NCI-H345 treated with DMSO at 0.1 percent for 48 hours (cell line): ENCODE results near the gene LYL1.

Experiments used
- DNase-seq: peaks from one replicate; lab custom pipeline; 2025; ENCODE audit not compliant: unreplicated experiment; lab: John Stamatoyannopoulos, UW

The LYL1 gene

DNA sequence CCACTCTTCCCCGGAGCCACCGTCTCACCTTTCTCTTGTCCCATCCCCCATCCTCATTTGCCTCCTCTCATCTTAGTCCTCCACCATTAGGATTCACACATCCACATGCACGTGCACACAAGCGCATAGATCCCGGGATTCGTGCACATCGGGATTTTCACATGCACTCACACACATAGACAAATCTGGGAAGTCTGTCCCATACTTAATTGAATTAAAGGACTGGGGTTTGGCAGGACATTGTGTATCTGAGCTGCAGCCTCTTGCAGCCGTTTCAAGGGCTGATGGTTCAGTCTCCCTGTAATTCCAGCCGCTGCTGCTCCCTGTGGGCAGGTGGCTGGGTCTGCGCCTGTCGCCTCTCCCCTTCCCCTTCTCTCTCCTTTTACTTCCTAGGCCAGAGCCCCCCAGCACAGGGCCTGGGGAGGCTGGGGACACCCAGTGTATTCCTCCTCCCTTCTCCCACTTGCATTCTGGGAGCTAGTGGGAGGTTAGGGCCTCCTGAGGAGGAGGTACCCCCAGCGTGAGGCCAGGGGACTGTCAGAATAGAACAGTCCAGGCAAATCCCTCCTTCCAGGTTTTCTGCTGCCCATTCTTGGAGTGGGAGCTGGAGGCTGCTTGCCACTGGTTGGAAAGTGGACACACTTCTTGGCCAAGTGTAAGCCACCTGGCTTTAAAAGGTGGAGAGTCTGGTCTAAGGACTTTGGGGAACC, 43.6 kb downstream of the LYL1 start:
- DNase-seq: no peak

DNA sequence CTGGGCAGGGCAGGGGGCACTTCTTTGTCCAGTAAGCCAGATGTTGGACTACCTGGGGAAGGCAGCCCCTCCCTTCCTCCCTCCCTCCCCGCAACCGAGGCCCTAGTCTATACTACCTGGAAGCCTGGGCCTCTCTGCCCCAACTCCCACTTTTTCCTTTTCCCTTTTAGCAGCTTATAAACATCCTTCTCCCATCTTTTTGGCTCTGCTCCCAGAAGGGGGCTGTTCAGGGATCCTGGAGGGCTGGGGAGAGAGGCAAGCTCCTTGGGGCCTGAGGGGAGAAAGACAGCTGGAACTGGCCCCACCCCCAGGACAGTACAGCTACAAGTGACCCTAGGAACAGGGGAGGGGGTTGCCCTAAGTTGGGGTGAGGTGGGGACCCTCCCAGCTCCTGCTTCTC, 44.9 kb downstream of the LYL1 start:
- DNase-seq: no peak

DNA sequence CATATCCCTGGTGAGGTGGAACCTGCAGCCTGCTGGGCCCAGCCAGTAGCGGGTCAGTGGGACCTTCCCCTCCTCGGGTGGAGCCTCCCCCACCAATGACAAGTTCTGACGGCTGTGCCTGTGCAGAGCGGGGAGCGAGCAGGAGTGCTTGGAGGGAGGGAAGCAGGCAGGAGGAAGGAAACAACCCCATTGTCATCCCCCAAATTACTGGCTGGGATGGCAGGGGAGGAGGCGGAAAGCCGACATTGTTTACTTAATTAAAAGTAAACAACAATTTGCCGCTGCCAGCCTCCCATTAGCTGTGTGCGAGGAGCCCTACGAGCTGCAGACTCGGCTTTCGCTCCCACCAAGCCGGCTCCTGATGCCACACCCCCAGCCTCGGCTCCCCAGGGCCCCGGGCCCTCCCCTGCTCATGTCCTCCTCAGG, 45.5 kb downstream of the LYL1 start:
- DNase-seq: no peak

DNA sequence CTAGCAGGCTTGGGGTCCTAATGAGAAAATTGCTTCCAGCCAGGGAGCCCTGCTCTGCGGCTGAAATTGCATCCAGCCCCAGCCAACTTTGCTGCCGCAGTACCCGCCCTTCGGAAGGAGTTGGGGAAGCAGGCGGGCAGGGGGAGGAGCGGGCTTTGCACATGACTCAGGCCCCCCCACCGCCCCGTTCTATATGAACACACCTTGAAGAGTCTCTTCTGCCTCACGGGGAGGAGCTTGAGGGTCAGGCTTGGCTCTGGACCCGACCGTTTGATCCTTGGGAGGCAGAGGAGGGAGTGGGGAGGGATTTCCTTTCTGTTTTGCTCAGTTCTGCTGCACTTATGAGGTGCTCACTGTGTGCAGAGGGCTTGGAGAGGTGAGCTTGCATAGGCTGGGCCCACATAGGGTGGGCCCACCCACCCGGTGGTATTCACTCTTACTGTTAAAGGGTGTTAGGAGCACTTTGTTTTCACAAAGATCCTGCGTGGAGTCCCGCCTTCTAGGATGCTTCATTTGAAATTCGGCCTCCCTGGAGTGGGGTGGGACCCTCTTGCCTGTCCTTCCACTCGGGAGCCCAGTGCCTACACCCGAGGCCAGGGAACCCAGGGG, 46.5 kb downstream of the LYL1 start:
- no peak for DNase-seq

DNA sequence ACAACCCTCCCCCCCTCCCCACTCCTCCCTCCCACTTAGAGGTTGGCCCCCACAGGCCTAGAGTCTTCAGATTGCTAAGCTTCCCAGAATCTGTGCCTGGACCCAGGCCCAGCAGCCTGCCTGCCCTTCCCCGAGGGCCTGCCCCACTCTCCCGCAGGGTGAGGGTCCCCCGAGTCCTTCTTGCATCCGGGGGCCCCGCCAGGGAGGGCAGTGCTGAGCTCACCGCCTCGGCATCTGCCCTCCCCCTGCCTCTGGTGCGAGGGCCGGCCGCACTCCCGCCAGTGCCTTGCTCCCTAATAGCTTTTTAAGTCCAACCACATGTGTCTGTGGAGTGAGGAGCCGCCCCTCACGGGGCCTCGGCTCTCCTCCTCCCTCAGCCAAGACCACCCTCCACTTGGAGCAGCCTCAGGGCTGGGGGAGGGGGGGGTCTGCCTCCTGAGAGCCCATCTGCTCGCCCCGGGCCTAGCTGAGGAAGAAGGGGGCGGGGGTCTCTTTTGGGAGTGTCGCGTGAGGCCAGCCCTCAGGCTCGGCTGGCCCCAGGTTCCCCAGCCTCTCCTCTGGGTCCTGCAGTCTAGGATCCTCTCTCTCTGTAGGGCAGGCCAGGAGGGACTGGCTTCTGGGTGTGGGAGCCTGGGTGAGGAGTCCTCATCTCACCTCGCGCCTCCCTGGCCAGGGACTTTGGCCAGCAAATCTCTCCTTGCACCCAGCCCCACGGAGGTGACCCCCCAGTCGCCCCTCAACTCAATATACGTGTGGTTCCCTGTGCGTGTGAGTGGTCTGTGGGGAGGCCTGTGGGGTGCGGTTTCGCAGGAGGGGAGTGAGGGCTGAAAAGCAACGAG, 47.2 kb downstream of the LYL1 start:
- DNase-seq: no peak

DNA sequence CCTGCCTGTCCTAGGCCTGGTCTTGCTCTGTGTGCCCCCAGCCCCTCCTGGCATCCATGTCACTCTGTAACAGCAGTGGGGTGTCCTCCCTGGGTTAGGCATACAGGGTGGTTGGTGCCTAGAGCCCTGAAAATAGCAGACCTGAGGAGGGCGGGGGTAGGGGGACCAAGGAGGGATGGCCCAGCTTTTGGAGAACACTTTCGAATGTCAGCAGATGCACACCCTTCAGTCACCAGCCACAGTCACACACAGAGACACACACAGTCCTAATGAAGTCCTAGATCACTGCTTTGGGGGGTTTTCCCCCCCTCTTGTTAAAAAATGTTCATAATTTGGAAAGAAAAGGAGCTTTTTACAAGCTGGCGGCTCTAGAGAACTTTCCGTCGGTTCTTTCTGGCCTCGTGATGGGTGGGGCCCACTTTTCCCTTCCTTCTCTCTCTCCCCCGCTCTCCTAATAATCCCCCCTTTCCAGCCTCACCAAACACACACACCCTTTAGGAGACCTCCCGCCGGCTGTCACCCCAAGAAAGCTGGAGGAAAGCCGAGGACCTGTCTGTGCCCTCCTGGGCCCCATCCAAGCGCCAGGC, 47.9 kb downstream of the LYL1 start:
- DNase-seq: no peak

DNA sequence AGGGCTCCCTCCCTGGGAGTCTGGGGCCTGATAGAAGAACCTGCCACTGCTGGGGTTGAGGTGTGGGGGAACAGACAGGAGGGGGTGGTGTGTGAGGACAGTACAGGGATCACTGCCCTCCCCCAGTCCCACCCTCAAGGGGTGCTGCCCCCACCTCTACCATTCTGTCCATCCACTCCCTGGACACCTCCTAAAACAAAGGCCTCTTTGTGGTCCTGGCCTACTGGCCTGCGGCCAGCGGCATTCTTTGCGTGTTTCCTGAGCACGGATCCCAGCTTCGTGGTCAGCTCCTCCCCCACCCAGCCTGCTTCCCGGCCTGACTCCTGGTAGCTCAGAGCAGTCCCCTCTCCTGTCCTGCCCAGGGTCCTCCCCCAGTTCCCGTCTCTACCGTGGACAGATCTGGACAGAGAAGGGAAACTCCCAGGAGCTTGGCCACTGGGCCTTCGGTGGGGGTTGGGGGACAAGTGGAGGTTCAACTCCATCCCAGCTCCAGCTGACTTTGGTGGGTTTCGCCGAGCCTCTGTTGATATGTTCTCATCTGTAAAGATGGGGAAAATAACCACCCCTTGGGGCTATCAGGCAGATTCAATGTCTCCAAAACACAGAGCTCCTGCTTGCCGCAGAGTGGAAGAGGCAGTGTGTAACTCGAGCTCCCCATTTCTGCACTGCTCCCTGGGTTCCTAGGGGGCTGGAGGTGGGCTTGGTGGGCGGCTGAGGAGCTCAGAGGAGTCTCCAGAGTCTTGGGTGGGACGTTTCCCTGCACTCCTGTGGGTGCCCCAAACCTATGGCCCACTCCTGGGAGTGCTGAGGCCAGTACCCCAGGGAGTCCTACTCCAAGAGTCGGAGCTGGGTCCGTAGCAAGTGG, 48.7 kb downstream of the LYL1 start:
- no peak for DNase-seq

DNA sequence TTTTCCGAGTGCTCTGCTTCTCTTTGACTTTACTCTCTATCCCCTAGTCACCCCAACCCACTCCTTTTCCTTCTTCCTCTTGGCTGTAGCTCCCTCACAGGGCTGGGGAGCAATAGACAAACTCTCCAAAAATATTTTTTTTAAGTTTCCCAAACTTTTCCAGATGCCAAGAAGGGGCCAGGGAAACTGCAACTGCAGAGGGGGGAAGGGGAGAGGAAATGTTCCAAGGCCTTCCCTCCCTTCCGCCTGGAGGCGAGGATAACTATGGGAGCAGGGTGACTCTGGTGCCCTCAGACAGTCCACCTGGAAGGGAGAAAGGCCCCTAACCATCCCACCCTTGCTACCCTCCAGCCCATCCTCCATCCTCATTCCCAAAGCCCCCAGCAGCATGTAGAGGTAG, 49.4 kb downstream of the LYL1 start:
- no peak for DNase-seq

DNA sequence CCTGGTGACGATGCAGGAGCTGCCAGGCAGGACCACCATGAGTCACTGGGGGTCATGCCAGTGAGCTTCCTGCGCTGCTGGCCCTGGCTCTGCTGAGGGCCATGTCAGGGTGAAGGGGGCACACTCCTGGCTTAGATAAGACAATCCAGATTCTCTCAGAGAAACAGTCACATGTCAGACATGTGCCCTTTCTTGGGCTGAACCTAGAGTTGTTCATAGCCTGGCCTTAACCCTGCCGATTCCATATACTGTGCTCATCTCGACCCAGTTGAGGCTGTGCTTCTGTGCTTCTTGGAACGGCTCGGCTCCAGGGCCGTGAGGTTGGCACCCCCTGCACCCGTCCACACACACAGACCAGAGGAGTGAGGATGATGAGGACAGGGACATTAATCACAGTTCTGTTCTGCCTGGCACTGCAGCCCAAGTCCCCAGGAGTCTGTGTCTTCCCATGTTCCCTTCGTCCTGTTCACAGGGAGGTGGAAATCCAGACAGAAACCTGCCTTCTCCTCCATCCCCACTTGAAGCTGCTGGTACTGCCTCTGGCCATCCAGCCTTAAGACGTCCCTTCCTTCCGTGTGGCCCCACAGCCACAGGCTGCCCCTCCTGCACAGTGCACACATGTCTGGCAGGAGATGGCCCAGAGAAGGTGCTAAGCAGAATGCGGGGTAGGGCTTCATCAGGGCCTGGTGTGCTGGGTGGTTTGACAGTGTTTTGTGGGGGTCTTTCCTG, 50.0 kb downstream of the LYL1 start:
- no peak for DNase-seq

DNA sequence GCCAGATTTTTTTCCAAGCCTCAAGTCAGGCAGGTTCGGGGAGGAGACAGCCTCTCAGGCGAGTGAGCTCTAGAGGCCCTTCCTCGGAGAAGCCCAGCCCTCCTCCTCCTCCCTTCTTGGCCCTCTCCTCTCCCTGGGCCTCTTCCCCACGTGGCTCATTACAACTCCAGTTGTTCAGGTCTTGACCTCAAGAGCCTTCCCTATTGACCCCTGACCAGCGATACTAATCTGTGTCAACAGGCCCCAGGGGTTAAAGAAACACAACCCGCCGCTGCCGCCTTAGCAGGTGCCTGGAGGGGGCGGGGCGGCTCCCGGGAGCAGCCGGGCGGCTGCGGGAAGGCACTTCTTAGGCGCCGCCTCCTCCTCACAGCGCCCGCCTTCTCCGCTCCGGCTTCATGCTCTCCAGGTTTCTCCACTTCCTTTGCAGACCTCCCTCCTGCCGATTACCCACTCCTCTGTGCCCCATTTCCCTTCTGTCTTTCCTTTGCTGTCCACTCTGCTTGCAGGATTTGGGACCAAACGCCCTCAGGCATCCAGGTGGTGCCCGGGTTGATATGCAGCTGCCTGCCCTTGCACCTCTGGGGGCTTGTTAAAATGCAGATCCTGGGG, 51.0 kb downstream of the LYL1 start:
- no peak for DNase-seq

DNA sequence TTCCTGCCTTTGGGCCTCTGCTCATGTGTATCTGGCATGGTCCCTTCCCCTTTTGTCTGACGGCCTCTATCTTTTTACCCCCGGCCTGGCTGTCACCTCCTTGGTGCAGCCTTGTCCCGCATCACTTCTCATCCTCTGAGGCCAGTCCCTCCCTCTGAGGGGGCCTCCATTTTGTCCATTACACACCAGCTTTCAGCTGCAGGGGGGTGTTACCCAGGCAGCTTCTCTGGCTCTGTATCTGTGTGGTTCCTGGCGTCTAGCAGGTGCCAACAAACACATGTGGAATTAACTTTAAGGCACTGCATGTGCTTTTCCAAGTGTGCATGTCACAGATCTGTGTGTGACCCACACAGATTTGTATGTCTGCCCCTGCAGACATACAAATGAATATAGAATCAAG, 52.4 kb downstream of the LYL1 start:
- no peak for DNase-seq
